ENCODE measurements around the gene PRDM8.
A peak's percentile ranks its signal among the peaks of the same experiment; 100 is the strongest.

Gene PRDM8

GRCh38 chr4:80184053-80184824 lies 13.1 kb upstream of the PRDM8 start (continued):
- TF ChIP-seq BCL11A (tag by site-specific recombination; IDR thresholded peaks at IDR 0.05; ENCODE audit: low read depth), result no peak
- TF ChIP-seq ZSCAN18 (tag by site-specific recombination; IDR thresholded peaks at IDR 0.05), result no peak
- no peak for TF ChIP-seq ZNF140 (tag by site-specific recombination; IDR thresholded peaks at IDR 0.05)
- TF ChIP-seq ZNF354C (tag by site-specific recombination; IDR thresholded peaks at IDR 0.05; ENCODE audit: borderline replicate concordance, low read depth), result no peak
- TF ChIP-seq ZNF529 (tag by site-specific recombination; IDR thresholded peaks at IDR 0.05; ENCODE audit: insufficient replicate concordance), result no peak
- peak; percentile 71 for TF ChIP-seq ZNF398 (tag by site-specific recombination; IDR thresholded peaks at IDR 0.05)
- TF ChIP-seq ZFP41 (tag by site-specific recombination; IDR thresholded peaks at IDR 0.05; ENCODE audit: borderline replicate concordance), result no peak
- TF ChIP-seq ZBTB10 (tag by site-specific recombination; IDR thresholded peaks at IDR 0.05), result peak; percentile 77
- peak; percentile 70 for TF ChIP-seq ZNF335 (tag by site-specific recombination; conservative IDR thresholded peaks at IDR 0.05)
- TF ChIP-seq ZNF677 (tag by site-specific recombination; IDR thresholded peaks at IDR 0.05), result no peak
- no peak for TF ChIP-seq ZNF596 (tag by site-specific recombination; IDR thresholded peaks at IDR 0.05)
- no peak for TF ChIP-seq ZNF280D (tag by site-specific recombination; IDR thresholded peaks at IDR 0.05)
- peak; percentile 96 for TF ChIP-seq CTCF (tag by site-specific recombination; IDR thresholded peaks at IDR 0.05)
- no peak for TF ChIP-seq ZSCAN23 (tag by site-specific recombination; IDR thresholded peaks at IDR 0.05)
- no peak for TF ChIP-seq ZNF239 (tag by site-specific recombination; IDR thresholded peaks at IDR 0.05)
- no peak for TF ChIP-seq ZNF645 (tag by site-specific recombination; IDR thresholded peaks at IDR 0.05)
- peak; percentile 72 for TF ChIP-seq ZNF654 (tag by site-specific recombination; IDR thresholded peaks at IDR 0.05; ENCODE audit: low read depth)
- 0 out of 2 replicates have a peak, but pooled peaks have one; percentile 30 for TF ChIP-seq ZNF514 (tag by site-specific recombination; IDR thresholded peaks at IDR 0.05)
- TF ChIP-seq GLIS1 (tag by site-specific recombination; IDR thresholded peaks at IDR 0.05), result 0 out of 2 replicates have a peak, but pooled peaks have one; percentile 24
- peak; percentile 37; the same call in 1 of the 2 replicates for TF ChIP-seq ZNF660 (tag by site-specific recombination; IDR thresholded peaks at IDR 0.05)
- TF ChIP-seq ZBTB11 (tag by site-specific recombination; conservative IDR thresholded peaks at IDR 0.05; ENCODE audit: low read depth), result 0 out of 2 replicates have a peak, but pooled peaks have one; percentile 19
- TF ChIP-seq SETDB1 (IDR thresholded peaks at IDR 0.05; ENCODE audit: insufficient read length, low read length), result no peak
- TF ChIP-seq ZNF558 (tag by site-specific recombination; IDR thresholded peaks at IDR 0.05), result no peak
